B cell (primary cell): ENCODE results near the gene IDNK. TPM values are rescaled to one million over a fixed set of nuclear protein-coding genes. Genes with fewer than 3 reads are reported as not detected.

Source experiments
- ATAC-seq: fragments of 200-7000 bp; cut with Tn5 transposase; one replicate; pipeline ENCODE4 v1.10.0; 2021; ENCODE audit warnings: low read depth, mild to moderate bottlenecking, moderate number of reproducible peaks, moderate library complexity
- CTCF ChIA-PET: fragments of 350-600 bp; sonication (Branson Sonifier 250); formaldehyde crosslinking; loops from one replicate; lab custom pipeline; 2021; ENCODE audit warnings: antibody characterized with exemption, inconsistent platforms; lab: Charles Lee
- POLR2A ChIA-PET: fragments of 350-600 bp; sonication (Branson Sonifier 250); formaldehyde crosslinking; loops from one replicate; lab custom pipeline; 2021; ENCODE audit warnings: antibody characterized with exemption; lab: Charles Lee
- DNase-seq: peaks from one replicate; pipeline ENCODE4 v3.0.0; 2013
- H2AFZ ChIP-seq: 2 replicates; pipeline ENCODE4 v1.6.1; 2012; ENCODE audit warnings: mild to moderate bottlenecking, low read depth, low read length; ENCODE audit not compliant: insufficient read depth, poor library complexity, severe bottlenecking
- H3K27ac ChIP-seq, 2 donors: 1 replicate in 1 of 2; 2 replicates in 1 of 2; pipeline ENCODE4 v1.5.1; 2012 to 2013; ENCODE audit warnings: low read length in 2 of 2, mild to moderate bottlenecking in 2 of 2, moderate library complexity in 1 of 2
- H3K27me3 ChIP-seq, 4 experiments: fragments of 200-600 bp in 1 of 4; sonication (generic) in 1 of 4; replicated peaks in 1 of 4; 1 replicate in 2 of 4; 2 replicates in 2 of 4; pipeline versions ENCODE4 v1.6.1 to v1.7.0; 2013 to 2016; ENCODE audit warnings: low read length in 3 of 4, mild to moderate bottlenecking in 2 of 4, mixed read lengths in 1 of 4, moderate library complexity in 1 of 4; ENCODE audit not compliant: insufficient read depth in 4 of 4, control insufficient read depth in 3 of 4; ENCODE audit errors: control extremely low read depth in 1 of 4
- H3K36me3 ChIP-seq, 2 experiments: replicated peaks in 1 of 2; 1 replicate in 1 of 2; 2 replicates in 1 of 2; pipeline versions ENCODE4 v1.6.1 to v1.7.1; 2013; ENCODE audit warnings: low read length in 1 of 2; ENCODE audit not compliant: insufficient read depth in 2 of 2, control insufficient read depth in 1 of 2; ENCODE audit errors: control extremely low read depth in 1 of 2, extremely low read depth in 1 of 2
- H3K4me1 ChIP-seq, 2 donors: fragments of 200-600 bp in 1 of 2; sonication (generic) in 1 of 2; 1 replicate in 1 of 2; 2 replicates in 1 of 2; pipeline versions ENCODE4 v1.5.1 to v1.6.1; 2013 to 2017; ENCODE audit warnings: low read length in 2 of 2; ENCODE audit not compliant: control insufficient read depth in 2 of 2, insufficient read depth in 2 of 2
- H3K4me2 ChIP-seq: replicated peaks from 2 replicates; pipeline ENCODE3; 2012; ENCODE audit warnings: mild to moderate bottlenecking, low read depth, low read length; ENCODE audit not compliant: poor library complexity, severe bottlenecking
- H3K4me3 ChIP-seq, 5 experiments: fragments of 200-600 bp in 1 of 5; sonication (generic) in 1 of 5; 1 replicate in 3 of 5; 2 replicates in 2 of 5; pipeline versions ENCODE4 v1.5.1 to v1.7.0; 2011 to 2016; ENCODE audit warnings: low read length in 4 of 5, mild to moderate bottlenecking in 4 of 5, low read depth in 2 of 5, control low read depth in 1 of 5, moderate library complexity in 1 of 5; ENCODE audit not compliant: insufficient read depth in 1 of 5; ENCODE audit errors: control extremely low read depth in 1 of 5, extremely low read depth in 1 of 5
- H3K79me2 ChIP-seq: fragments of 200-600 bp; sonication (generic); one replicate; pipeline ENCODE4 v1.6.0; 2016; ENCODE audit warnings: low read length; ENCODE audit not compliant: control insufficient read depth, insufficient read depth
- H3K9ac ChIP-seq: fragments of 200-600 bp; sonication (generic); 2 replicates; pipeline ENCODE4 v1.6.1; 2017; ENCODE audit warnings: mild to moderate bottlenecking, low read length, moderate library complexity
- H3K9me3 ChIP-seq, 3 donors: one replicate each; pipeline versions ENCODE4 v1.6.1 to v1.7.1; 2013; ENCODE audit warnings: low read length in 2 of 3; ENCODE audit not compliant: control insufficient read depth in 2 of 3, insufficient read depth in 1 of 3; ENCODE audit errors: control extremely low read depth in 1 of 3
- H4K20me1 ChIP-seq: 2 replicates; pipeline ENCODE4 v1.6.0; 2012; ENCODE audit warnings: mild to moderate bottlenecking, low read length; ENCODE audit not compliant: insufficient read depth, control insufficient read depth, poor library complexity, severe bottlenecking
- H3K27ac Mint-ChIP-seq: one replicate; pipeline ENCODE4 v1.8.0; 2021; ENCODE audit warnings: mixed read lengths
- H3K27me3 Mint-ChIP-seq: one replicate; pipeline ENCODE4 v1.8.0; 2021; ENCODE audit warnings: mixed read lengths
- H3K4me1 Mint-ChIP-seq: one replicate; pipeline ENCODE4 v1.8.0; 2021; ENCODE audit warnings: mixed read lengths
- H3K4me3 Mint-ChIP-seq: one replicate; pipeline ENCODE4 v1.8.0; 2021; ENCODE audit warnings: mixed read lengths
- H3K9me3 Mint-ChIP-seq: one replicate; pipeline ENCODE4 v1.8.0; 2022; ENCODE audit warnings: mixed read lengths; ENCODE audit not compliant: insufficient read depth
- EZH2 ChIP-seq: IDR thresholded peaks from 2 replicates; pipeline ENCODE4 v1.6.1; 2012; ENCODE audit warnings: borderline replicate concordance, low read depth, mild to moderate bottlenecking, moderate library complexity, low read length; ENCODE audit not compliant: insufficient read depth, poor library complexity, severe bottlenecking
- WGBS: methylation state at CpG from one replicate; pipeline ENCODE4 v1.1.5; 2013; ENCODE audit warnings: missing lambda C conversion rate; ENCODE audit not compliant: insufficient coverage; 5-methylcytosine and 5-hydroxymethylcytosine counted together
- intact Hi-C: fragments of 100-400 bp; cut with micrococcal nuclease; formaldehyde crosslinking; loops from one replicate; pipeline ENCODE4 v1.10.0; 2022
- polyA plus RNA-seq: library from polyadenylated mRNA; depleted of rRNA; stranded (reverse); fragments of >200 nt; gene quantifications from 2 replicates; pipeline ENCODE4 v1.2.3, GENCODE V29; 2012
- total RNA-seq, 2 donors: library from RNA; stranded (reverse); fragments of 120-200 nt in 1 of 2; gene quantifications; 1 replicate in 1 of 2; 2 replicates in 1 of 2; pipeline versions ENCODE4 v1.2.3 to v1.2.4, GENCODE V29; 2013 to 2022
- TF ChIP-seq, protein P1 (sequence below): fragments of 200-600 bp; IDR thresholded peaks from one replicate; pipeline ENCODE4 v1.8.0; 2022; ENCODE audit warnings: antibody characterized with exemption, mild to moderate bottlenecking

IDNK gene
- total and polyA plus RNA-seq, 2 donors (not counting 1 experiment from before 2014, with no cell fraction given), result 9.3 to 11.6 TPM

DNA sequence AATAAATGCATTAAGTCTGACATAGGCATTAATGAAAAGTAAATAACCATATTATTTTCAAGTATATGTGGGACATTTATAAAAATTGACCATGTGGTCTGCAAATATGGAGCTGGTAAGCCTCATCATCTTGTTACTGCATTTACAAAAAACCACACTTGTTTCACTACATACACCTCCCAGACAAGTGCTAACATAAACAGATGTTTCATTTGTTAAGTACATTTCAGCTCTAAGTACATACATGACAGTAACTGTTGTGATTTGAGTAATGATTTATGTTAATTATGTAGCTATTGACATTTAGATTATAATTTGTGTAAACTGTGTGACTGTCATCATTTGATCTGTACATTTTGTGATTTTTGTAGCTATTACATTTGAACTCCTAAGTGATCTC, 13.9 kb downstream of the IDNK start:
- H3K4me3 Mint-ChIP-seq, result no peak overlapping the region
- ChIA-PET POLR2A (interaction anchor here (1.6 kb wide), 1 partner anchor 14 kb away, joined by 4 read pairs; the partner anchor contains the start of gene IDNK), CTCF (interaction anchor here (0.5 to 5.5 kb wide), 4 partner anchors 13 to 275 kb away, joined by 3 to 30 read pairs (median 8); no protein-coding TSS in a partner anchor)
- no peaks in the 10 kb centered on the region for H3K9me3 Mint-ChIP-seq
- DNase-seq (no peak), ATAC-seq (no peak)
- H3K36me3 ChIP-seq, result no peaks in the 10 kb centered on the region
- no peaks in the 10 kb centered on the region for H3K4me1 ChIP-seq
- H3K9ac ChIP-seq, result no peak overlapping the region
- no peak overlapping the region for H3K4me2 ChIP-seq
- no peak overlapping the region for H3K27ac Mint-ChIP-seq
- intact Hi-C loops, result no loop called here
- no peak for TF ChIP-seq EZH2
- TF ChIP-seq, protein P1, sequence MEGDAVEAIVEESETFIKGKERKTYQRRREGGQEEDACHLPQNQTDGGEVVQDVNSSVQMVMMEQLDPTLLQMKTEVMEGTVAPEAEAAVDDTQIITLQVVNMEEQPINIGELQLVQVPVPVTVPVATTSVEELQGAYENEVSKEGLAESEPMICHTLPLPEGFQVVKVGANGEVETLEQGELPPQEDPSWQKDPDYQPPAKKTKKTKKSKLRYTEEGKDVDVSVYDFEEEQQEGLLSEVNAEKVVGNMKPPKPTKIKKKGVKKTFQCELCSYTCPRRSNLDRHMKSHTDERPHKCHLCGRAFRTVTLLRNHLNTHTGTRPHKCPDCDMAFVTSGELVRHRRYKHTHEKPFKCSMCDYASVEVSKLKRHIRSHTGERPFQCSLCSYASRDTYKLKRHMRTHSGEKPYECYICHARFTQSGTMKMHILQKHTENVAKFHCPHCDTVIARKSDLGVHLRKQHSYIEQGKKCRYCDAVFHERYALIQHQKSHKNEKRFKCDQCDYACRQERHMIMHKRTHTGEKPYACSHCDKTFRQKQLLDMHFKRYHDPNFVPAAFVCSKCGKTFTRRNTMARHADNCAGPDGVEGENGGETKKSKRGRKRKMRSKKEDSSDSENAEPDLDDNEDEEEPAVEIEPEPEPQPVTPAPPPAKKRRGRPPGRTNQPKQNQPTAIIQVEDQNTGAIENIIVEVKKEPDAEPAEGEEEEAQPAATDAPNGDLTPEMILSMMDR, result no peak
- H3K27me3 Mint-ChIP-seq, result no peaks in the 10 kb centered on the region
- H4K20me1 ChIP-seq, result no peaks in the 10 kb centered on the region
- no peaks in the 10 kb centered on the region for H3K9me3 ChIP-seq
- H3K27ac ChIP-seq, result no peak overlapping the region
- no peaks in the 10 kb centered on the region for H3K79me2 ChIP-seq
- no peak overlapping the region for H3K4me3 ChIP-seq
- no peaks in the 10 kb centered on the region for H3K27me3 ChIP-seq
- H3K4me1 Mint-ChIP-seq, result no peaks in the 10 kb centered on the region
- H2AFZ ChIP-seq, result no peak overlapping the region

DNA sequence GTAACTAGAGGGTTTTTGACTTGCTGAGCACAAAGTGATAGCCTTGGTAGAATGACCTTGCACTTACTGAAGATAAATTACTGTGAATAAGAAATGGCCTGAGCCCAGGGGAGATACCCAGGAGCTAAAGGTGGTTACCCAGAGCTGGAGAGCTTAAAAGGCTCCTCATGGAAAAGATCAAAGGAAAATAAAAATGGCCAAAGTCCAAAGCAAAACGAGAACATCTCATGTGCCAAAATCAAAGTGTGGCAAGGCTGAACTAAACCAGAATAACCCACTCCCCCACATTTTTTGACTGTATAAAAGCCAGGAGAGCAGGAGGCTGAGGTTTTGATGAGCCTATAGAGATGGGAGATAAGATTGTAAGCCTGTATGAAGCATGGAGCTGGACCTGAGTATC, 14.4 kb downstream of the IDNK start:
- H3K4me3 Mint-ChIP-seq, result no peak overlapping the region
- ATAC-seq, result no peak
- no peaks in the 10 kb centered on the region for H3K4me1 ChIP-seq
- no peak overlapping the region for H3K9ac ChIP-seq
- H3K4me2 ChIP-seq, result no peak overlapping the region
- H3K27me3 Mint-ChIP-seq, result no peaks in the 10 kb centered on the region
- TF ChIP-seq, protein P1, result no peak
- TF ChIP-seq EZH2, result no peak
- no peaks in the 10 kb centered on the region for H3K9me3 ChIP-seq
- ChIA-PET CTCF (interaction anchor here (1.2 to 5.5 kb wide), 4 partner anchors 12 to 29 kb away, joined by 3 to 30 read pairs (median 8); partner anchors contain the start of gene IDNK), POLR2A (interaction anchor here (1.6 kb wide), 1 partner anchor 14 kb away, joined by 4 read pairs; the partner anchor contains the start of gene IDNK)
- H3K27me3 ChIP-seq, result no peaks in the 10 kb centered on the region
- H3K27ac Mint-ChIP-seq, result no peak overlapping the region
- H3K9me3 Mint-ChIP-seq, result no peaks in the 10 kb centered on the region
- H3K4me1 Mint-ChIP-seq, result no peaks in the 10 kb centered on the region
- H3K4me3 ChIP-seq, result no peak overlapping the region
- WGBS, result no CpG with 5 or more reads among the region's 1 CpG
- H3K27ac ChIP-seq, result no peak overlapping the region
- no peak for DNase-seq
- H2AFZ ChIP-seq, result no peak overlapping the region
- H4K20me1 ChIP-seq, result no peaks in the 10 kb centered on the region
- no peaks in the 10 kb centered on the region for H3K79me2 ChIP-seq
- intact Hi-C loops, result no loop called here
- H3K36me3 ChIP-seq, result no peaks in the 10 kb centered on the region
